GM18498 (cell line): Measurements from ENCODE around the gene NRL.

Experiments used
- ATAC-seq: cut with Tn5 transposase; IDR thresholded peaks from one replicate; pipeline ENCODE4 v1.9.1; 2021; ENCODE audit warnings: mild to moderate bottlenecking, moderate library complexity; ENCODE audit not compliant: unreplicated experiment

Gene NRL

DNA sequence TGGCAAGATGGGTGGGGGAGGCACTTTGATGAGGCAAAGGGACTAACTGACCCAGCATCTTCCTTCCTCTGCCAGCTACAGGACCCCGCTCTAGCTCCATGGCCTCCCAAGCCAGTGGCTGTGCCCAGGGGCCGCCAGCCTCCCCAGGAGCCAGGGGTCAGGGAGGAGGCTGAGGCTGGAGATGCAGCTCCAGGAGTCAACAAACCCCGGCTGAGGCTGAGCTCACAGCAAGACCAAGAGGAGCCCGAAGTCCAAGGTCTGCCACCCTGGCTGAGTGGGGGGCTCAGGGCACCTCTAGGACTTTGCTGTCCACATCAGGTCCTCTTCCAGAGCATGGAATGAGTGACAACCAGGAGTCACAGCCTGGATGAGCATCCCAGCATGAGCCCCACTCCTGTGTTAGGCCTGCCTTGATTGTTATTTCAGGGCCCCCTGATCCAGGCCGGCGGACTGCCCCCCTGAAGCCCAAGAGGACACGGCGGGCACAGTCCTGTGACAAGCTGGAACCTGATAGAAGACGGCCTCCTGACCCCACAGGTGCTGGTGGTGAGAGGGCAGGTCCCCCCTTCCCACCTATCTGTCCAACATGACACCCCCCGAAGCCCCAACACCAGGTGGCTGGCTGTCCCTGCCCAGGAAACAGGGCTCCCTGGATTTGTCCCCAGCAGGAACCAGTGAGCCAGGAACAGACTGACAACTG lies 45.9 kb downstream of the NRL start:
- no peak for ATAC-seq

DNA sequence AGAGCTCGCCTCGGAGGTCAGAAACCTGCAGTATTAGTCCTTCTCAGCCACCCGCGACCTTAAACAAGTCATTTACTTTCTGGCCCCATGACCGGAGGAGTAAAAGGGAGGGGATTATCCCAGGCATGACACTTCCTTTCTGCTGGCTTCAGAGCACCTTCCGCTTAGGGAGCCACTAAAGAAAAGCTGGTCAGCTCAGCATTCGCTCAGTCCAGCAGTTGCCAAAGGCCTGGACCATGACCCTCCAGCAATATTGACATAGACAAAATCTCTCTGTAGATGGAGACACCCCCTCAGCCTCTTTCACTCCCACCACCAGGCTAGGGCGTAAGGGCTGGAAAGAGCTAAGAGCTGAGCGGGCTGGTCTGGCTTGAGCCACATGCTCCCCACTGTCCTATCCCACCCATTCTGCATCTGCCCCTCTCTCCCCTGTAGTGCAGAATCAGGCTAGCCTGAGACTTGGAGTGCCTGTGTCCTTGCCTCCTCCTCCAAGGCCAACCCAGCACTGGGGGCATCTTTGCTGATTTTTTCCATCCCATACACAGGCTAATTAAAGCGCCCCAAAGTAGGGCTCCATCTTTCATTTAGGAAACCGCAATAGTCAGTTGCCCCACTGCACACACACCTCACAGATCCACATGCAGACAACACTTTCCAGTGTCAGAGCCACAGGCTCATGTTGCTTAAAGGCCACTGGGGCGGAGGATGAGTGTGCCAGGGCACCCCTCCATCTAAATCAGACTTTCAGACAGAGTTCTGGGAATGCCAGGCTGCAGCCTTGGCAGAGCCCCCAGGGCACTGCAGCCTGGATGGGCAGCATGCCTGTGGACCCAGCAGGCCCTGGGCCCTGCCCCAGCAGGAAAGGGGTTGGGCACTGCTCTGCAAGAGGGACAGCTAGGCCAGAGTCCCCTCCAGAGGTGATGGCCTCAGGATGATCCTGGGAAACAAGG lies 47.3 kb downstream of the NRL start:
- ATAC-seq: no peak

DNA sequence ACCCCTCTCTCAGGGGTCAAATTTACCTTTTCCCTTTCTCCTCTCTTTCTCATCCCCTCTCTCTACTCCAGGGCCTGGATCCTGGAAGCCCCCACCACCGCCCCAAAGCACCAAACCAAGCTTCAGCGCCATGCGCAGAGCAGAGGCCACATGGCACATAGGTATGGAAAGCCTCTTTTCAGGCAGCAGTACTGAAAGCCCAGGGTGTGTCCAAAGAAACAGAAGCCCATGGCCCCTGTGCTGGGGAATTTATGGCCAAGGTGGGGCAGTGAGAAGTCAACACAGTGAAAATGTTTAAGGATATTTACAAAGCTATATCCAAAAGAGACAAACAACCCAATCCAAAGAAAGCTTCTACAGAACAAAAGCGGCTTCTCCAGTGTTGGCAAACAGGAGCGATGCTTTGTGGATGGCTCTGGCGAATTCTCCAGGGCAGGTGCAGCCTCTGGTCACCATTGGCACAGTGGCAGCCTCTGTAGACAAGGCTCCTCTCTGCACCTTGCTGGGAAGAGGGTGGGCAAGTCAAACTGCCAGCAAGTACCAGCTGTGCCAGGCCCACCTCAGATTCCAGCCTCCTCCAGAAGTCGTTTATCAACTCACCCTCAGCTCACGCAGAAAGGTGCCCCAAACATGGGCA lies 48.1 kb downstream of the NRL start:
- ATAC-seq: no peak

DNA sequence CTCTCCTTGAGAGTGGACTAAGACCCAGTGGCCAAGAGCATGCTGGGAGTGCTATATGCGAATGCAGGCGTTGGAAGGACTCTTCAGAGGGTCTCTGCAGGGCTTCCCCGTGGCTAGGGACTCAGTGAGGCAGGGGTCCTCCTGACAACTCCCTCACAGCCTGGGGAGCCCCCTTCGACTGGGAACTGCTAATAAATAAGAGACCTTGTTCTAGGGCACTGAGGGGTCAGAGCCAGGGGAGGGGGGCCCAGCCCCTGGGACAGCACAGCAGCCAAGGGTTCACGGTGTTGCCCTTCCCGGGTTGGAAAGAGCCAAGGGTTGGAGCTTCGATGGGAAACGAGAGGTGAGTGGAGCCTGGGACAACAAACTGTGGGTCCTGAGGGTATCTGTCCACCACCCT lies 49.3 kb downstream of the NRL start:
- no peak for ATAC-seq

DNA sequence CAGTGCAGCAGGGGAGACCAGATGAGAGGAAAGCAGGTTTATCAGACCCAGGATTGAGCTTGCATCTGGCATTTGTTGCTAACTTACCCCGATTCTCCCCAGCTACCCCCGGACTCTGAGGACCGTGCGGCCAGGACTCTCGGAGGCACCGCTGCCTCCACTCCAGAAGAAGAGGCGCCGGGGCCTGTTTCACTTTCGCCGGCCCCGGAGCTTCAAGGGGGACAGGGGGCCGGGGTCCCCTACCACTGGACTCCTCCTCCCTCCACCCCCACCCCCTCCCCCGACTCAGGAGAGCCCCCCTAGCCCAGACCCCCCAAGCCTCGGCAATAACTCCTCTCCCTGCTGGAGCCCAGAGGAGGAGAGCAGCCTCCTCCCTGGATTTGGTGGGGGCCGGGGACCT lies 49.9 kb downstream of the NRL start:
- ATAC-seq: no peak

DNA sequence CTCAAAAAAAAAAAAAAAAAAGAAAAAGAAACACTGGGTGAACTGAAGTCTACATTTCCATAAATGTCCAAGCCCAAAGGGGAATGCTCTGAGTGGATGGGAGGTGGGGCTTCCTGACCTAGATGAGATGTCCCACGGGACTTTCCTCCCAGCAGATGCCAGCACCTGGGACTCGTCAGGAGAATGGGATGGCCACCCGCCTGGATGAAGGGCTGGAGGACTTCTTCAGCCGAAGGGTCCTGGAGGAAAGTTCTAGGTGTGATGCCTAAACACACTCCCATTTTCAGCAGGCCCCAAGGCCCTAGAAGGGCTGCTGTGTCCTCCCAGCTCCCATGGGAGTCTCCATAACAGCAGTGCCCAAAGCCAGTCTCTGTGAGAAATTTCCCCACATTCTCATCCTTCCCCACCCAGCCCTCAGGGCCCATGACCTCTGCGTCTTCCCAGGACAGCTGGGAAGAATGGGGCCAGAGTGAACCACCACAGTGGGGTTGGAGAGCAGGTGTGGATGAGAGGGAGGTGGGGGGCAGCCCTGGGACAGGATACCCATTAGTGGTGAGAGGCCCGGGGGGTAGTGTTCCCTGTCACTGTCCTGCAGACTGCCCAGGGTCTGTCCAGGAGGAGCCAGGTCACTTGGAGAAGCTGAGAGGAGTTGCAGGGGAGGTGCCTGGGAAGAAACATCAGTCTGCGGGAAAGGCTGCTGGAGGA lies 50.5 kb downstream of the NRL start:
- no peak for ATAC-seq

DNA sequence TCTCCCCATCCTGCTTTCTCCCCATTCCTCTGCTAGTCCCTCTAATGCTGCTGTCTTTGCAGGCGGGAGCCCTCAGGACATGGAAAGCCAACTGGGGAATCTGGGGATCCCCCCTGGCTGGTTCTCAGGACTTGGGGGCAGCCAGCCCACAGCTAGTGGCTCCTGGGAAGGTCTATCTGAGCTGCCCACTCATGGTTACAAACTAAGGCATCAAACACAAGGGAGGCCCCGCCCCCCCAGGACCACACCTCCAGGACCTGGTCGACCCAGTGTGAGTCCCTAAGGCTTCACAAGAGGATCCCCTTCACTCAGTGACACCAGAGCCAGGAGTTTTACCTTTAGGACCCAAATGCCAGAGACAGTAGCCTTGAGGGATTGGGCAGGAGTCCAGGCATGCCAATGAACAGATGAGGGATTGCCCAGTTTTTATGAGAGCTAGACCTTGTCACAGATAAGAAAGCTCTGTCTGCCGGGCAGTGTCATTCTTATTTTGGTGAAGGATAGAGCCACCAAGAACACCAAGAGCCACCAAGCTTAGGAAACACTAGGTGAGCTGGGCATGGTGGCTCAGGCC lies 51.4 kb downstream of the NRL start:
- no peak for ATAC-seq

DNA sequence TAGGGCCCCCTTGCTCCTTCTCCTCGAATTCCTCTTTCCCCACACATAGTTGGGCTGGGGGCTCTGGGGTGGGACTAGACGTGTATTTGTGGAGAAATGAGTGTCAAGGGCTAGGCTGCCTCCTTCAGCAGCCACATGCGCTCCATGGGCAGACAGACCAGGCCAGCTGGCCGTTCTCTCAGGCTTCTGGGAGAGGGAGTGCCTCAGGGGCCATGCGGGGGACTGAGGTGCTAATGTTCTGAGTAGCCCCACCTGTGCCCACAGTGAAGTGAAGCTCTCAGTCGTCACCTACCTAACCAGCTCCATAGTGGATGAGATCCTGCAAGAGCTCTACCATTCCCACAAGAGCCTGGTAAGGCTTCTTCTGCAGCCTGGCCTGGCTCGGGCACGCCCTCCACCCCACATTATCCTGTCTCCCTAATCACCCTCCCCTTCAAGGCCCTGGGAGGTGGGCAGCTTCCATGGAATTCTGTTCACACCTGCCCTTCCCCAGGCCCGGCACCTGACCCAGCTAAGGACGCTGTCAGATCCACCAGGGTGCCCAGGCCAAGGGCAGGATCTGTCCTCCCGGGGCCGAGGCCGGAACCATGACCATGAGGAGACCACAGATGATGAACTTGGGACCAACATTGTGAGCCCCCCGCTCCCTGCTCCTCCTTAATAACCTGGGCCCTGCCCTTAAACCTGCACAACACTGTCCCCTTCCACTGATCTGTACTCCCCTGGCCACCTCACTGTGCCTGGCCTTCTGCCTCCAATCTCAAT lies 52.4 kb downstream of the NRL start:
- no peak for ATAC-seq

DNA sequence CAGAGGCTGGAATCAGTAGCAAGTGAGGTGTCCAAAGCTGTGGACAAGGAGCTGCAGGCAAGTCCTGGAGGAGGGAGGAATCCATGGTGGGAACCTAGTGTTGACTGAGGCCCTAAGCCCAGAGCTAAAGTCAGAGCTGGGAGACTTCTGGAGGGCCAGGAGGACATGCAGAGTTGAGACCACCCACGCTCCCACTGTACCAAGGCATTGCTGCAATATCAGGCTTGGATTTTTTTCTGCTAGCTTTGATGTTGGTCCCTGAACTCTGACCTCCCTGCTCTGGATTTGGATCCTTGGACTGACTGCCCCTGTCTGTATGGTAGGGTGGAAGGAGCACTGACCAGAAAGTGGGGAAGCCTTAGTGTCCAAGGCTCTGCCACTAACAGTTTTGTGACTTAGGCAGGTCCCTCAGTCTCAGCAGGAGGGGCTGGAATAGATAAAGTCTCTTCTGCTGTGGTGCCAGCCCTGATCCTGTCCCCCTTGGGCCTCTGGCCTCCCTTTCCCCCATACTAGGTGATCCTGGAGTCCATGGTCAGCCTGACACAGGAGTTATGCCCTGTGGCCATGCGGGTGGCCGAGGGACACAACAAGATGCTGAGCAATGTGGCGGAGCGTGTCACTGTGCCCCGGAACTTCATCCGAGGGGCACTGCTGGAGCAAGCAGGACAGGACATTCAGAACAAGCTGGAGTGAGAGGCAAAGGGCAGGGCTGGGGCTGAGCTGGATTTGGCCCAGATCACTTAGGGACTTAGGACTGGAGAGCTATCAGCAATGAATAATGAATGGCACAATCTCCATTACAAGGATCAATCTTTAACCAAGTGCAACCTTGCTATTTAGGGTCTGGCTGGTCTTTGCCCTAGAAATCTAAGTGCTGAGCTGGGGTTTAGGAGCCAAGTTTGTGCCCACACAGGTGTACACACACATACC lies 53.5 kb downstream of the NRL start:
- ATAC-seq: no peak

DNA sequence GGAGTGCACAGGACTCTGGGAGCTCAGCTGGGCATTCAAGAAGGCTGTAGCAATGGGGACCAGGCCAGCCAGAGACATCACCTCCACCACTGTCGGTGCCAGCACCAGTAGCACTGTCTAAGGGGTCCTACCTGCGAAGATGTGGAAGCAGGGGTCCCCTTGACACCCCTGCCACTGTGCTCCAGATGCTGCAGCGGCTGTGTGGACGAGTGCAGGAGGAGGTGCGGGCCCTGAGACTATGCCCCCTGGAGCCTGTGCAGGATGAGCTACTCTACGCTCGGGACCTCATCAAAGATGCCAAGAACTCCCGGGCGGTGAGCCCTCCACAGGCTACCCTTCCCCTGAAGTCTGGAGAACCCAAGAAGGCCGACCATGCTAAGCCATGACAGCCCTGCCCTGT lies 54.3 kb downstream of the NRL start:
- no peak for ATAC-seq

DNA sequence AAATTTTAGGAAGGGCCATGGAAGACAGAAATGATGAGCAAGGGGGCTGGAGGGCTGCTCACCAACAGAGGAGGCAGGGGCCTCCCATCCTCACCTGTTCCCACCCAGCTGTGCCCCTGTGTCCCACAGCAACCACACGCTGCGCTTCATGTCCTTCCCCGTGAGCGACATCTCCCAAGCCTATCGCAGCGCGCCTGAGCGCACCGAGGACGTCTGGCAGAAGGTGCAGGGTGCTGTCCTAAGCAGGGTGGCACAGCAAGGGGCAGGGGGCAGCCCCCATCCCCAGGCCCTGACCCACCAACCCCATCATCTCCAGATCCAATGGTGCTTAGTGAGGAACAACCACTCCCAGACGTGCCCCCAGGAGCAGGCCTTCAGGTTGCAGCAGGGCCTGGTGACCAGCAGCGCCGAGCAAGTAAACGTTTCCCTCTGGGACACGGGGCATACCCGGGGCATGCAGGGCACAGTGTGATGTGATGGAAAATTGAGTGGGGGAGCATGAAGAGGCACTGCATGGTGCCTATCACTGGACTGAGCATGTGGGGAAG lies 54.8 kb downstream of the NRL start:
- ATAC-seq: no peak

DNA sequence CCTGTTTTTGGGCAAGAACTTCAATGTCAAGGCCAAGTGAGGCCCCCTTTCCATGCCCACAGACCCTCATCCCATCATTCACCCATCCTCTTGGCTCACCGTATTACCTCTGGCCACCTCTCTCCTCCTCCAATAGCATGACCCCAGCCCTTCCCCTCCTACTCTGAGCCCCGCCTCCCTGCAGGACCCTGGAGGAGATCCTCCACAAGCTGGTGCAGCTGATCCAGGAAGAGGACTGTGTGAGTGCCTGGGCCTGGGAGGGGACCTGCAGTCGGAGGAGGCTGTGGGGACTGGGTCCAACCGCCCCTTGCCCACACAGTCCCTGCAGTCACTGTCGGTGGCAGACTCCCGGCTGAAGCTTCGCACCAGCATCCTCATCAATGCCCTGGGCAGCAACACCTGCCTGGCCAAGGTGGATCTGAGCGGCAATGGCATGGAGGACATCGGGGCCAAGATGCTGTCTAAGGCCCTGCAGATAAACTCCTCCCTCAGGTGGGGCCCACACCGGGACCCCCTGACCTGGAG lies 55.7 kb downstream of the NRL start:
- ATAC-seq: no peak

DNA sequence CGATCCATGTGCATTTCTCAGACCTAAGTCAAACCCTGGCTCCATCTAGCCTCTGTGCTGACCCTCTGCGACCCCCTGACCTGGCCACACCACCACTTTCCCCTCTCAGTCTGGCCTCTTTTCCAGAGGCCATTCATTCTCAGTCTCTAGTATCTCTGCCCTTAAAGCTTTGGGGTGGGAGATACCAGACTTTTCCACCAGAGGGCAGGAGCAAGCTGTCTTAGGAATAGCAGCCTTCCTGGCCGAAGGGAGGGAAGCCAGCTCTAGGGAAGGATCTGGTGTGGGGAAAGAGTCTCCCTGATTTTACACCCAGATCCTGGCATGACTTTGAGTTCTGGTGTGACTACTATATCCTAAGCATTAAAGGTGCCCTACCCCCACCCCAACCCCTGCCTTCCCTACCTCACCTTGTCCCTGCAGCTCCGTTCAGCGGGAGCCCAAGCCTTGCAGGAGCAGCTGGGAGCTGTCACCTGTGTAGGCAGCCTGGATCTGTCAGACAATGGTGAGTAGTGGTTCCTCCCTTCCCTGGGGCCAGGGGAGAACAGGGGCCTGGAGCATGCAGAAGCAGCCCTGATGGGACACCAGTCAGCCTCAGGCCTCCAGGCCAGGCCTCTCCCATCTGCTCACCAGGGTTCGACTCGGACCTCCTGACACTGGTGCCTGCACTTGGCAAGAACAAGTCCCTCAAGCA lies 56.3 kb downstream of the NRL start:
- no peak for ATAC-seq

DNA sequence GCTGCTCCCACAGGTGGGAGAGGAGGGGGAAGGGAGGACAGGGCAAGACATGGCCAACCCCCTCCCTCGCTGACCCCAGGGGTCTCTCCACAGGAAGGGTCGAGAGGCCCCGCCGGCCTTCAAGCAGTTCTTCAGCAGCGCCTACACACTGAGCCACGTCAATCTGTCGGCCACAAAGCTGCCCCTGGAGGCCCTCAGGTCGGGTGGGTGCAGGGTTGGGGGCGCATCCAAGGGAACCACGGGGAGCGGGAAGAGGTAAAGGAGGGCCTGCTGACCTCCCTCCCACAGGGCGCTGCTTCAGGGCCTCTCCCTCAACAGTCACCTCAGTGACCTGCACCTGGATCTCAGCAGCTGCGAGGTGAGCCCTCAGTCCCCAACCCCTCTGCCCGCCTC lies 56.9 kb downstream of the NRL start:
- no peak for ATAC-seq

DNA sequence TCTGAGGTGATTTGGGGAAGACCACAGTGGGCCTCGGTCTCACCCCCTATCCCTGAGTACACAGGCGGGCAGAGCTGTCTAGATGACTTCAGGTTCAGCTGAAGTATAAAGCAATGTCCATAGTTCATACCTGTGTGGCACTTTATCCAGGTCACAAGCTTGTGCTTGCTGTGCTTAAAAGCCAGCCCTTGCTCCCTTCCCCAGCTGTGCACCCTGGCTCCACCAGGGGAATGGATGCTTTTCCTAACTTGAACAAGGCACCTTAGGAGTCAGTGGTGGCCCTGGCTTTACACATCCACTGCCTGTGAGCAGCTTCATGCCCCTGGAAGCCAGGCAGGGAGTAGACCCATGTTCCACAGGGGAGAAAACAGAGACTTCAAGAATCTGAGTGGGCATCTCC lies 57.5 kb downstream of the NRL start:
- no peak for ATAC-seq

DNA sequence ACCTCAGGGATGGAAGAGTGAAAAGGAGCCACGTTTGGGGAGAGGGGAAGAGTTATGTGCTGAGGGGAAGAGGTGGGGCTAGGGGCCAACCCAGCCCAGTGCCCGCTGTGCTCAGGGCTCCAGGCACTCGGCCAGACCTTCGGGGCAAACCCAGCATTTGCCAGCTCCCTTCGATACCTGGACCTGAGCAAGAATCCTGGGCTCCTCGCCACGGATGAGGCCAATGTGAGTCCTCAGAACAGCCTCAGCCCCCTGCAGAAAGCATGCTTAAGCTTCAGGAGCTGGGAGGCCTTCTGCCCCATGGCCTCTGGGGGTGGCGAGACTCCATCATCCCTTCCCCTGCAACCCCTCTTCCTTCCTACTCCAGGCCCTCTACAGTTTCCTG lies 58.0 kb downstream of the NRL start:
- ATAC-seq: no peak

DNA sequence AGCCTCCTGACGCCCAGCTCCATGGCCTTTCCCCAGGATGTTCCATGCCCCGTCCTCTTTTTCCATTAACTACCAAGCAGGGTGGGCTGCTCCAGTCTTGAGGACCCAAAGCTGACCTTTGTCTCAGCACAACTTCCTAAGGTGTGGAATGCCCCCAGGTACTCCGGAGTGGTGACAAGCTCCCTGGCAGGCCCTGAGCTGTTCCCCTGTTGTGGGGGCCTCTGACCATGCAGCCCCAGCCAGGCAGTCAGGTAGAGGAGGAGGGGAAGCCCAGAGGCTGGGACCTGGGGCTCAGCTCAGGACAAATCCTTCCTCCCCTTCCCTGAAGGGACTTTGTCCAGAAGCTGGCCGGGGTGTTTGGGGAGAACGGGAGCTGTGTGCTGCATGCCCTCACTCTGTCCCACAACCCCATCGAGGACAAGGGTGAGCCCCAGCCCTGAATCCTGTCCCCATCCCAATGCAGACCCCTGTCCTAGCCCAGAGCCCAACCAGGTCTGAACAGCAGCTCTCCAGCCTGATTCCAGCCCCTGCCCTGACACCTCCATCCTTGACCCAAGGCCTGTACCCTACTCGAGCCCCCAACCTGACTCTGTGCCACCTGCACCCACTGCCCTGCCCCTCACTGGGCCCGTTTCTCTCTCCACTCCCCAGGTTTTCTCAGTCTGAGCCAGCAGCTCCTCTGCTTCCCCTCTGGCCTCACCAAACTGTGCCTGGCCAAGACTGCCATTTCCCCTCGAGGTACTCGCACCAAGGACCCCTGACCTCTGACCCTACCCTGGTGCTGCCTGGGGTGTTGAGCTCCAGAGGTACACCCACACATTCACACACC lies 58.6 kb downstream of the NRL start:
- no peak for ATAC-seq
